ENCODE measurements around the gene MYO16.

Gene MYO16

GRCh38 chr13:109254274-109254673, 624.9 kb downstream of the MYO16 start:
- FAIRE-seq (no peak), DNase-seq (ENCODE audit: insufficient read length, low spot score) (no peak)
- TF ChIP-seq TAF1 (IDR thresholded peaks at IDR 0.05; ENCODE audit: low read depth, low read length) (no peak), POU2F2 (IDR thresholded peaks at IDR 0.05; ENCODE audit: low read depth, low read length) (no peak), PAX5 (IDR thresholded peaks at IDR 0.05; ENCODE audit: insufficient read depth, low read length, severe bottlenecking) (no peak), SPI1 (IDR thresholded peaks at IDR 0.05; ENCODE audit: low read depth, low read length) (no peak), POLR2A (IDR thresholded peaks at IDR 0.05; ENCODE audit: low read depth, low read length) (no peak), POLR2AphosphoS5 (IDR thresholded peaks at IDR 0.05; ENCODE audit: low read depth, low read length) (no peak)

GRCh38 chr13:109255141-109255856, 625.9 kb downstream of the MYO16 start:
- FAIRE-seq: no peak
- no peak for DNase-seq (ENCODE audit: insufficient read length, low spot score)

GRCh38 chr13:109256866-109257760, 627.7 kb downstream of the MYO16 start:
- no peak for DNase-seq (ENCODE audit: insufficient read length, low spot score)
- no peak for FAIRE-seq
- TF ChIP-seq POLR2A (IDR thresholded peaks at IDR 0.05; ENCODE audit: low read depth, low read length): no peak
- no peak for TF ChIP-seq POU2F2 (IDR thresholded peaks at IDR 0.05; ENCODE audit: low read depth, low read length)
- no peak for TF ChIP-seq SPI1 (IDR thresholded peaks at IDR 0.05; ENCODE audit: low read depth, low read length)
- no peak for TF ChIP-seq POLR2AphosphoS5 (IDR thresholded peaks at IDR 0.05; ENCODE audit: low read depth, low read length)
- TF ChIP-seq PAX5 (IDR thresholded peaks at IDR 0.05; ENCODE audit: insufficient read depth, low read length, severe bottlenecking): no peak

More at GRCh38 chr13:109255141-109255856, 625.9 kb downstream of the MYO16 start:
- TF ChIP-seq POLR2A (IDR thresholded peaks at IDR 0.05; ENCODE audit: low read depth, low read length) (no peak), PAX5 (IDR thresholded peaks at IDR 0.05; ENCODE audit: insufficient read depth, low read length, severe bottlenecking) (no peak), TAF1 (IDR thresholded peaks at IDR 0.05; ENCODE audit: low read depth, low read length) (no peak), SPI1 (IDR thresholded peaks at IDR 0.05; ENCODE audit: low read depth, low read length) (no peak), POU2F2 (IDR thresholded peaks at IDR 0.05; ENCODE audit: low read depth, low read length) (no peak), POLR2AphosphoS5 (IDR thresholded peaks at IDR 0.05; ENCODE audit: low read depth, low read length) (no peak)

Measured in GM12891 (cell line).